Pulmonary artery endothelial cell (primary cell): ENCODE results near the gene CCDC69. TPM values are rescaled to one million over a fixed set of nuclear protein-coding genes. Genes with fewer than 3 reads are reported as not detected.
"Not testable (repeated sequence)": the region's sequence is repeated elsewhere in the genome, so short reads cannot be mapped to it uniquely, and the experiment has no call there.

Experiments
- DNase-seq: peaks from one replicate; pipeline ENCODE4 v3.0.0-alpha.2; 2011; ENCODE audit warnings: low read depth, low spot score
- total RNA-seq: library from RNA; depleted of rRNA; stranded (reverse); fragments of >200 nt; gene quantifications from 2 replicates; pipeline ENCODE4 v1.2.3, GENCODE V29; 2014

CCDC69 gene
- total RNA-seq, 1 donor from 2014 or later: 8.2 TPM

GRCh38 chr5:151222790-151223446 lies 974 bp downstream of the CCDC69 start:
- DNase-seq: no peak

- DNase-seq: no peak
These were observed 1.7 kb downstream of the CCDC69 start for GRCh38 chr5:151222054-151222789.

GRCh38 chr5:151221574-151221973 lies 2.3 kb downstream of the CCDC69 start:
- no peak for DNase-seq

GRCh38 chr5:151219789-151220188 lies 4.1 kb downstream of the CCDC69 start:
- DNase-seq: no peak

- DNase-seq: no peak
These were observed 4.8 kb downstream of the CCDC69 start for GRCh38 chr5:151219138-151219537.

- DNase-seq: no peak
These were observed 5.7 kb downstream of the CCDC69 start for GRCh38 chr5:151218177-151218576.

- DNase-seq: no peak
These were observed 7.1 kb downstream of the CCDC69 start for GRCh38 chr5:151216781-151217180.

GRCh38 chr5:151215546-151215880 lies 8.4 kb downstream of the CCDC69 start:
- DNase-seq: no peak

- no peak for DNase-seq
These were observed 9.0 kb downstream of the CCDC69 start for GRCh38 chr5:151214614-151215545.

- DNase-seq: no peak
These were observed 9.9 kb downstream of the CCDC69 start for GRCh38 chr5:151213803-151214613.

GRCh38 chr5:151212406-151212798 lies 11.5 kb downstream of the CCDC69 start:
- no peak for DNase-seq

- no peak for DNase-seq
These were observed 15.4 kb downstream of the CCDC69 start for GRCh38 chr5:151208481-151208914.

GRCh38 chr5:151205411-151205810 lies 18.5 kb downstream of the CCDC69 start:
- DNase-seq: no peak

GRCh38 chr5:151204051-151204450 lies 19.8 kb downstream of the CCDC69 start:
- DNase-seq: no peak

GRCh38 chr5:151202381-151203139 lies 21.3 kb downstream of the CCDC69 start:
- DNase-seq: peak; percentile 55

GRCh38 chr5:151200913-151201595 lies 22.8 kb downstream of the CCDC69 start:
- DNase-seq: no peak

GRCh38 chr5:151199581-151200185 lies 24.2 kb downstream of the CCDC69 start:
- DNase-seq: no peak

- no peak for DNase-seq
These were observed 25.0 kb downstream of the CCDC69 start for GRCh38 chr5:151198861-151199260.

- DNase-seq: not testable (repeated sequence)
These were observed 26.6 kb downstream of the CCDC69 start for GRCh38 chr5:151197291-151197600.
